ENCODE measurements around the gene ABHD3. TPM values are rescaled to one million over a fixed set of nuclear protein-coding genes. Genes with fewer than 3 reads are reported as not detected.
"Not testable (repeated sequence)": the region's sequence is repeated elsewhere in the genome, so short reads cannot be mapped to it uniquely, and the experiment has no call there.

Gene ABHD3
- total RNA-seq, 2 experiments from 2014 or later, result 14.3 to 14.5 TPM

- Mint-ChIP-seq H3K36me3 (ENCODE audit: low read depth) (no peaks in the 10 kb centered on the region), H3K4me3 (peak overlapping the region; percentile 86), H3K27ac (peak overlapping the region; percentile 64), H3K4me1 (ENCODE audit: low read depth) (peaks cover 23% of the 10 kb centered on the region), H3K27me3 (ENCODE audit: low read depth) (peaks cover 2% of the 10 kb centered on the region), H3K9me3 (peaks cover 6% of the 10 kb centered on the region)
- intact Hi-C loops (cut with micrococcal nuclease), result loop anchor here (1.0 to 10.0 kb wide), 10 partner anchors 37 to 1192 kb away; partner anchors contain the start of genes ESCO1, RBBP8, ROCK1 and SNRPD1
- no peak for DNase-seq
- CTCF ChIA-PET, result interaction anchor here (0.9 to 1.8 kb wide), 4 partner anchors 36 to 139 kb away, joined by 3 to 5 read pairs (median 4); partner anchors contain the start of genes ABHD3, ESCO1 and SNRPD1
Measured at GRCh38 chr18:21739604-21740537, 35.3 kb upstream of the ABHD3 start.

GRCh38 chr18:21736926-21737325 lies 32.4 kb upstream of the ABHD3 start:
- H3K36me3 Mint-ChIP-seq (ENCODE audit: low read depth); H3K4me1 Mint-ChIP-seq (ENCODE audit: low read depth); H3K27me3 Mint-ChIP-seq (ENCODE audit: low read depth); intact Hi-C loops (cut with micrococcal nuclease); DNase-seq; H3K9me3 Mint-ChIP-seq; H3K27ac Mint-ChIP-seq; CTCF ChIA-PET; H3K4me3 Mint-ChIP-seq: not testable (repeated sequence)

GRCh38 chr18:21735452-21736015 lies 31.0 kb upstream of the ABHD3 start:
- Mint-ChIP-seq H3K9me3 (peaks cover 6% of the 10 kb centered on the region), H3K27ac (no peak overlapping the region), H3K4me3 (no peak overlapping the region), H3K4me1 (ENCODE audit: low read depth) (peaks cover 5% of the 10 kb centered on the region), H3K27me3 (ENCODE audit: low read depth) (peaks cover 2% of the 10 kb centered on the region), H3K36me3 (ENCODE audit: low read depth) (no peaks in the 10 kb centered on the region)
- intact Hi-C loops (cut with micrococcal nuclease), result no loop called here
- DNase-seq, result peak; percentile 38
- CTCF ChIA-PET, result interaction anchor here (0.6 kb wide), 1 partner anchor 13 kb away, joined by 3 read pairs; no protein-coding TSS in a partner anchor

GRCh38 chr18:21733011-21733410 lies 28.4 kb upstream of the ABHD3 start:
- peaks cover 2% of the 10 kb centered on the region for H3K27me3 Mint-ChIP-seq (ENCODE audit: low read depth)
- H3K27ac Mint-ChIP-seq, result no peak overlapping the region
- no peak for DNase-seq
- H3K9me3 Mint-ChIP-seq, result peaks cover 6% of the 10 kb centered on the region
- intact Hi-C loops (cut with micrococcal nuclease), result no loop called here
- no peaks in the 10 kb centered on the region for H3K36me3 Mint-ChIP-seq (ENCODE audit: low read depth)
- CTCF ChIA-PET, result interaction anchor here (0.7 to 0.9 kb wide), 2 partner anchors 133 to 708 kb away, joined by 3 to 4 read pairs; partner anchors contain the start of gene ESCO1
- no peaks in the 10 kb centered on the region for H3K4me1 Mint-ChIP-seq (ENCODE audit: low read depth)
- no peak overlapping the region for H3K4me3 Mint-ChIP-seq

- Mint-ChIP-seq H3K27me3 (ENCODE audit: low read depth) (no peaks in the 10 kb centered on the region), H3K4me3 (no peak overlapping the region), H3K9me3 (no peaks in the 10 kb centered on the region), H3K4me1 (ENCODE audit: low read depth) (no peaks in the 10 kb centered on the region), H3K36me3 (ENCODE audit: low read depth) (no peaks in the 10 kb centered on the region), H3K27ac (no peak overlapping the region)
- CTCF ChIA-PET, result no interaction called here
- intact Hi-C loops (cut with micrococcal nuclease), result no loop called here
- DNase-seq, result no peak
Measured at GRCh38 chr18:21727702-21728101, 23.1 kb upstream of the ABHD3 start.

- intact Hi-C loops (cut with micrococcal nuclease), result no loop called here
- Mint-ChIP-seq H3K36me3 (ENCODE audit: low read depth) (peaks cover 1% of the 10 kb centered on the region), H3K27me3 (ENCODE audit: low read depth) (no peaks in the 10 kb centered on the region), H3K4me3 (no peak overlapping the region), H3K4me1 (ENCODE audit: low read depth) (no peaks in the 10 kb centered on the region), H3K27ac (no peak overlapping the region), H3K9me3 (no peaks in the 10 kb centered on the region)
- CTCF ChIA-PET, result no interaction called here
- no peak for DNase-seq
Measured at GRCh38 chr18:21725201-21725600, 20.6 kb upstream of the ABHD3 start.

- Mint-ChIP-seq H3K4me1 (ENCODE audit: low read depth) (no peaks in the 10 kb centered on the region), H3K27me3 (ENCODE audit: low read depth) (no peaks in the 10 kb centered on the region), H3K27ac (no peak overlapping the region), H3K36me3 (ENCODE audit: low read depth) (peaks cover 1% of the 10 kb centered on the region), H3K9me3 (peaks cover under 1% of the 10 kb centered on the region), H3K4me3 (no peak overlapping the region)
- no peak for DNase-seq
- CTCF ChIA-PET, result no interaction called here
- intact Hi-C loops (cut with micrococcal nuclease), result no loop called here
Measured at GRCh38 chr18:21722687-21723086, 18.1 kb upstream of the ABHD3 start.

GRCh38 chr18:21714474-21714873 lies 9.9 kb upstream of the ABHD3 start:
- H3K36me3 Mint-ChIP-seq (ENCODE audit: low read depth), result peaks cover 3% of the 10 kb centered on the region
- peaks cover 2% of the 10 kb centered on the region for H3K4me1 Mint-ChIP-seq (ENCODE audit: low read depth)
- CTCF ChIA-PET, result no interaction called here
- no peak for DNase-seq
- intact Hi-C loops (cut with micrococcal nuclease), result no loop called here
- no peaks in the 10 kb centered on the region for H3K27me3 Mint-ChIP-seq (ENCODE audit: low read depth)
- H3K27ac Mint-ChIP-seq, result no peak overlapping the region
- H3K4me3 Mint-ChIP-seq, result no peak overlapping the region
- H3K9me3 Mint-ChIP-seq, result peaks cover 8% of the 10 kb centered on the region

- intact Hi-C loops (cut with micrococcal nuclease); DNase-seq; H3K4me3 Mint-ChIP-seq; H3K27me3 Mint-ChIP-seq (ENCODE audit: low read depth); CTCF ChIA-PET; H3K9me3 Mint-ChIP-seq; H3K27ac Mint-ChIP-seq; H3K36me3 Mint-ChIP-seq (ENCODE audit: low read depth): not testable (repeated sequence)
- peaks cover 26% of the 10 kb centered on the region for H3K4me1 Mint-ChIP-seq (ENCODE audit: low read depth)
Measured at GRCh38 chr18:21707130-21707529, 2.6 kb upstream of the ABHD3 start.

- Mint-ChIP-seq H3K4me3 (no peak overlapping the region), H3K9me3 (no peaks in the 10 kb centered on the region), H3K4me1 (ENCODE audit: low read depth) (peaks cover 26% of the 10 kb centered on the region), H3K27me3 (ENCODE audit: low read depth) (no peaks in the 10 kb centered on the region), H3K36me3 (ENCODE audit: low read depth) (peaks cover 9% of the 10 kb centered on the region), H3K27ac (no peak overlapping the region)
- CTCF ChIA-PET, result no interaction called here
- intact Hi-C loops (cut with micrococcal nuclease), result no loop called here
- DNase-seq, result no peak
Measured at GRCh38 chr18:21706386-21706865, 1.9 kb upstream of the ABHD3 start.

- H3K4me1 Mint-ChIP-seq (ENCODE audit: low read depth), result peaks cover 21% of the 10 kb centered on the region
- H3K36me3 Mint-ChIP-seq (ENCODE audit: low read depth), result peaks cover 18% of the 10 kb centered on the region
- no peaks in the 10 kb centered on the region for H3K27me3 Mint-ChIP-seq (ENCODE audit: low read depth)
- peak overlapping the region; percentile 91 for H3K27ac Mint-ChIP-seq
- intact Hi-C loops (cut with micrococcal nuclease), result loop anchor here (1.0 kb wide), 6 partner anchors 21 to 593 kb away; partner anchors contain the start of genes ESCO1, MIB1 and SNRPD1
- H3K4me3 Mint-ChIP-seq, result peak overlapping the region; percentile 91
- CTCF ChIA-PET, result interaction anchor here (1.3 to 2.2 kb wide), 2 partner anchors 37 to 102 kb away, joined by 5 to 6 read pairs; partner anchors contain the start of genes ESCO1 and MIB1
- peak; percentile 80 for DNase-seq
- H3K9me3 Mint-ChIP-seq, result no peaks in the 10 kb centered on the region
Measured at GRCh38 chr18:21703241-21703820, 1.2 kb downstream of the ABHD3 start.

- Mint-ChIP-seq H3K4me3 (peak overlapping the region; percentile 91), H3K27ac (no peak overlapping the region), H3K27me3 (ENCODE audit: low read depth) (no peaks in the 10 kb centered on the region), H3K9me3 (no peaks in the 10 kb centered on the region), H3K4me1 (ENCODE audit: low read depth) (peaks cover 21% of the 10 kb centered on the region), H3K36me3 (ENCODE audit: low read depth) (peaks cover 25% of the 10 kb centered on the region)
- no peak for DNase-seq
- intact Hi-C loops (cut with micrococcal nuclease), result loop anchor here (1.0 kb wide), 6 partner anchors 20 to 592 kb away; partner anchors contain the start of genes ESCO1, MIB1 and SNRPD1
- CTCF ChIA-PET, result interaction anchor here (2.2 kb wide), 1 partner anchor 102 kb away, joined by 6 read pairs; the partner anchor contains the start of gene ESCO1
Measured at GRCh38 chr18:21702602-21703001, 2.0 kb downstream of the ABHD3 start.

Measured in activated naive CD4-positive, alpha-beta T cell treated with anti-CD3 and anti-CD28 coated beads for 36 hours (primary cell).